HG02870 (cell line): ENCODE measurements around the gene DDO.
"Not testable (repeated sequence)": the region's sequence is repeated elsewhere in the genome, so short reads cannot be mapped to it uniquely, and the experiment has no call there.

Experiments
- ATAC-seq: cut with Tn5 transposase; IDR thresholded peaks from one replicate; pipeline ENCODE4 v1.9.1; 2021; ENCODE audit warnings: mild to moderate bottlenecking, moderate library complexity; ENCODE audit not compliant: unreplicated experiment

Gene DDO

GRCh38 chr6:110415086-110415916, at the start of gene DDO:
DDO (minus strand) TSS chr6:110415575; CDS start chr6:110413462, 2,113 bp downstream.
- no peak for ATAC-seq

GRCh38 chr6:110462884-110463481, 47.6 kb upstream of the DDO start:
- no peak for ATAC-seq

DNA sequence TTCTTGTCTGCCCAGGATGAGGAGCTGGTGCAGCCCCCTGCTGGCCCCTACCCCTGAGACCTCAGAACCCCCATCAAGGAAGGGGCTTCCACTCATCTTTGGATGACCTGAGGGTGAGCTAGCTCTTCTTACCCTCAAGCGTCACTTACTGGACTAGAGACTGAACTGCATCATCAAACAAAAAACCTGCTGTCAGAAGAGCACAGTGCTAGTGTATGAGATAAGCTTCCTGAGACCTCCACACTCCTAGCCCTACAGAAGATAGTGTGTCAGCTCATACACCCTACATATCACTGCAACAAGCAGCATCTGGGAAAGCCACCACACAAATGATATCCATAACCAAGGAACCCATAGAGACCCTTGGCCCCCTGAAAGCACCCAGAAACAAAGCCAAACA, 46.0 kb upstream of the DDO start:
- no peak for ATAC-seq

DNA sequence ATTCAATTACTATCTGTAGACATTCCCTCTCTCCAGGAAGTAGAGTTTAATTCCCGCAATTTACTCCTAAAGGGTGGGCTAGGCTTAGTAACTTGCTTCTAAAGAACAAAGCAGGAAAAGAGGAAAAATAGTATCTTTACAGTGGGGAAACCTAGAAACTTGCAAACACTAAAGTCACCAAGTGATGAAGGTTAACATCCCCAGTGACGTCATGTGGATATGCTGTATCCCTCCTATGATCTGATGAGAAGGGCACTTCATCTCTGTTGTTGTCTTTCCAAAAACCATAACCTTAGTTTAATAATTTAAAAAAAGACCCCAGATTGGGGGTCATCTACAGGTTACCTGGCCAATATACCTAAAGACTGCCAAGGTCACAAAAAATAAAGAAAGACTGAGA, 43.8 kb upstream of the DDO start:
- no peak for ATAC-seq

DNA sequence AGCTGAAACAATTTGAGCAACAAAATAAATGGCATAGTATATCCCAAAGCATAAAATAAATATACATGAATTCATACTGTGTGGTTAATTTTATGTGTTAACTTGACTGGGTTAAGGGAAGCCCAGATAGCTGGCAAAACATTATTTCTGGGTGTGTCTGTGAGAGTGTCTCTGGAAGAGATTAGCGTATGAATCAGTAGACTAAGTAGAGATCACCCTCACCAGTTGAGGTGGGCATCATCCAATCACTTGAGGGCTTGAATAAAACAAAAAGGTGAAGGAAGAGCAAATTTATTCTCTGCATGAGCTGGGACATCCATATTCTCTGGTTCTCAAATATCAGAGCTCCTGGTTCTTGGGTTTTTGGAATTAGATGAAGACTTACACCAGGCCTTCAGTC, 43.1 kb upstream of the DDO start:
- no peak for ATAC-seq

DNA sequence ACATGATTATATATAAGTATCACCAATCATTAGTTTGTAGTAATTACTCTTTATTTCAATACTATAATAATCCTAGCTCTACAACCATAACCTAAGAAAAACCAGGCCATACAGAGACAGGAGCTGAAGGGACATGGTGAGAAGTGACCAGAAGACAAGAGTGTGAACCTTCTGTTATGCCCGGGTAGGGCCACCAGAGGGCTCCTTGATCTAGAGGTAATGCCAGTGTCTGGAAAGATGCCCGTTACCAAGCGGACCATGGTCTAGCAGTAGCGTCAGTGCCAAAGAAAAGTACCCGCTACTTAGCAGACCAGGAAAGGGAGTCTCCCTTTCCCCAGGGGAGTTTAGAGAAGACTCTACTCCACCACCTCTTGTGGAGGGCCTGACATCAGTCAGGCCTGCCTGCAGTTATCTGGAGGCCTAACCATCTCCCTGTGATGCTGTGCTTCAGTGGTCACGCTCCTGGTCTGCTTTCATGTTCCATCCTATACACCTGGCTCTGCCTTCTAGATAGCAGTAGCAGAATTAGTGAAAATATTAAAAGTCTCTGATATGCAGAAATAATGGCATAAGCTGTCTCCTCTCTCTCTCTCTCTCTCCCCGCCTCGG, 42.3 kb upstream of the DDO start:
- ATAC-seq, result not testable (repeated sequence)

DNA sequence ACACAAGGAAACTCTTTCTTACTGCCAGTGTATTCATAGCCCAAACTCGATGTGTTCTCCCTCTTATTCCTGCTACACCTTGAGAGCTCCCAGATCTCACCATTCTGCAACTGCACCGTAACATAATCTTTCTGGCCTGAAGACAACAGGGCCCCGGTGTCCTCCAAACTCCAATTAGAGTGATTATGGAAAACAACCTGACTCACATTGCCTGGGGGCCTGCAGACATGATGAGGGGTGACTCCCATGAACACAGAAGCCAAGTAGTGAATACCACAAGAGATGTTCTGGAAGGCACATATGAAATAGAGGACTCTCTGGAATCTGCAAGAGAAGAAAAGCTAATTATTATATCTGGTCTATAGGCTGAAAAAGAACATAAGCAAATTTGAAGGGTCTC, 41.3 kb upstream of the DDO start:
- ATAC-seq, result no peak

DNA sequence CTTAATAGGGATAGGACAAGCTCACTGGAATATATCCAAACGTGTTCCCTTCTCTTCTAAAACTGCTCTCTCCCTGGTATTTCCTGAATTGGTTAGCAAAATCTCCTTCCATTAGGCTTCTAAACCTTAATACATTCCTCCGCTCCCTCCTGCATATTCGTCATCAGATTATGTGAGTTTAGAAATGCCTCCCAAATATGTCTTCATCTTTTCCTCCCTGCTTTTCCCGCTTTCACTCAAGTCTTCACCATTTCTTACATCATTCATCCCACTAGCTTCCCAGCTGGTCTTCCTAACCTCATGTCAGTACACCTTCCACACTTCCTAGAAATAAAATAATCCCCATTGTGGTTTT, 34.1 kb upstream of the DDO start:
- ATAC-seq, result no peak

GRCh38 chr6:110448846-110449540, 33.6 kb upstream of the DDO start:
- ATAC-seq, result no peak

DNA sequence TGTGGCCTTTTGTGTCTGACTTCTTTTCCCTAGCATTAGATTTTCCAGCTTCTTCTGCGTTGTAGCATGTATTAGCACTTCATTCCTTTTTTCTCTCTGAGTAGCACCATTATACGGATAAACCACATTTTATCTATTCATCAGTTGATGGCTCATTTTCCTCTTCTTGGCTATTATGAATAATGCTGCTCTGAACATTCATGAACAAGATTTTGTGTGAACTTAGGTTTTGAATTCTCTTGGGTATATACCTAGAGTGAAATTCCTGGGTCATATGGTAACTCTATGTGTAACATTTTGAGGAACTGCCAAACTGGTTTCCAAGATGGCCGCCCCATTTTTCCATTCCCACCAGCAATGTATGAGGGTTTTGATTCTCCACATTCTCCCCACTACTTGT, 32.4 kb upstream of the DDO start:
- no peak for ATAC-seq

DNA sequence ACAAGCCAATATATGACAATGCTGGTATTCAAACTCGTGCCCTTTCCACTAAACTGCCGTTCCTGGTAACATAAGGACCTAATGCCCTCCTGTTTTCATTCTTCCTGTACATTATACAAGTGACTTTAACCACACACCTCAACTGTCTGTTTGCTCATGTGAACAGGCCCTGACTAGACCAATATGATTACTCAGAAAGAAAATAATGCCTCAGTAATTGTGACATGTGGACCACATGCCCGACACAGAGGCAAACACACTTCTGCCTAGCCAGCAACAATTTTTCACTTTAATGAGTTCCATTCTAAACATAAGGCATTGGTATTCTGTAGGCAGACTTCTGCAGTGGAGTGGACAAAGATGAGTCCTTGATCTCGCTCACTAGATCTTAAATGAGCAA, 31.0 kb upstream of the DDO start:
- no peak for ATAC-seq

- ATAC-seq, result no peak
Measured at GRCh38 chr6:110440026-110440425, 24.7 kb upstream of the DDO start.

- no peak for ATAC-seq
Measured at GRCh38 chr6:110439356-110439755, 24.0 kb upstream of the DDO start.

DNA sequence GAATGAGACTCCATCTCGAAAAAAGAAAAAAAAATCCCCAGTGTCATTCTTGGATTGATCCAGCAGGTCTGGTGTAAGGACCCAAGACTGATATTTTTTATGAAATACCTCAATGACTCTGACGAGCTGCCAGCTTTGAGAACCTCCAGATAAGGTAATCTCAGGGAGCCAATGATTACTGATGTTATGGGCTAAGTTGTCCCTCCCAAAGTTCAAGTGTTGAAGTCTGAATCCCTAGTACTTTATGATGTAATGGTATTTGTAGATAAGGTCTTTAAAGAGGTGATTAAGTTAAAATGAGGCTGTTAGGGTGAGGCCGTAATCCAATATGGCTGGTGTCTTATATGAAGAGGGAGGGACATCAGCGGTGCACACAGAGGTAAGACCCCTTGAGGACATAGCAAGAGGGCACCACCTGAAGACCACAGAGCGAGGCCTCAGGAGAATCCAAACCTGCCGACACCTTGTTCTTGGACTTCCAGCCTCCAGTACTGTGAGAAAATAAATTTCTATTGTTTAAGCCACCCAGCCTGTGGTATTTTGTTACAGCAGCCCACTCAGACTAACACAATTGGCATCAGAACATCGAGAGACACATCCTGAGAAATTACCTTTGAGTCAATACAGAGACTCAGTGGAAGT, 19.7 kb upstream of the DDO start:
- no peak for ATAC-seq

GRCh38 chr6:110432285-110432900, 17.0 kb upstream of the DDO start:
- no peak for ATAC-seq

- ATAC-seq, result no peak
Measured at GRCh38 chr6:110430741-110431140, 15.4 kb upstream of the DDO start.

- no peak for ATAC-seq
Measured at GRCh38 chr6:110430236-110430635, 14.9 kb upstream of the DDO start.

DNA sequence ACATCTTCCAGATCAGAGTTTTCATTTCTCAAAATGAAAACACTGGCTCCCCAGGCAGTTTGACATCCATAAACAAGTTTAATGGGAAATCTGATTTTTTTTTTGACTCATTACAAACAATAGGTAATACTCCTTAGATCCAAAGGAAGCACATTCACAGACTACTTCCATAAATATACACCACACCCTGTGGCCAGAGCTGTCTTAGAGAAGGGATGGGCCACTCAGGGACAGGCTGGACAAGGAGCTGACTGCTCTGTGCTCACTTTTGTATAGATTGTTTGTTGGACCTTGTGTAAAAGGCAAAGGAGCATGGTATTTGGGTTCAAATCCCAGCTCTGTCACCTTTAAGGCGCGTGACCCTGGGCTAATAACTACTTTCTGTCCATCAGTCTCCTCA, 12.8 kb upstream of the DDO start:
- ATAC-seq, result no peak

GRCh38 chr6:110425816-110426215, 10.4 kb upstream of the DDO start:
- no peak for ATAC-seq

DNA sequence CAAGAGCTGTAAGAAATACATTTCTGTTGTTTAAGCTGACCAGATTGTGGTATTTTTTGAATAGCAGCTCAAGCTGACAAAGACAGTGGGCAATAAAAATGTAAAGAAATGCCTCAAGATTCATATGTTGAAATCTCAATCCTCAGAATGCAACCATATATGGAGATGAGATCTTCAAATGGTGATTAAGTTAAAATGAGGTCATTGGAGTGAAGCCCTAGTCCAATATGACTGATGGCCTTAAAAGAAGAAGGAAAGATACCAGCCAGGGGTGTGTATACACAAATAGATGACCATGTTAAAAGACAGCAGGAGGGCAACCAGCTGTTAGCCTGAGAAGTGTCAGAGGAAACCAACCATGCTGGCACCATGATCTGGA, 7.1 kb upstream of the DDO start:
- no peak for ATAC-seq
